GM18511 (cell line): ENCODE results near the gene UNC80.

ENCODE experiments used
- ATAC-seq: cut with Tn5 transposase; IDR thresholded peaks from one replicate; pipeline ENCODE4 v1.9.1; 2021; ENCODE audit warnings: mild to moderate bottlenecking, moderate library complexity; ENCODE audit not compliant: unreplicated experiment

UNC80 gene

GRCh38 chr2:210004881-210005280 is 233.2 kb downstream of the UNC80 start:
- ATAC-seq = no peak

GRCh38 chr2:210007895-210008294 is 236.3 kb downstream of the UNC80 start:
- no peak for ATAC-seq

DNA sequence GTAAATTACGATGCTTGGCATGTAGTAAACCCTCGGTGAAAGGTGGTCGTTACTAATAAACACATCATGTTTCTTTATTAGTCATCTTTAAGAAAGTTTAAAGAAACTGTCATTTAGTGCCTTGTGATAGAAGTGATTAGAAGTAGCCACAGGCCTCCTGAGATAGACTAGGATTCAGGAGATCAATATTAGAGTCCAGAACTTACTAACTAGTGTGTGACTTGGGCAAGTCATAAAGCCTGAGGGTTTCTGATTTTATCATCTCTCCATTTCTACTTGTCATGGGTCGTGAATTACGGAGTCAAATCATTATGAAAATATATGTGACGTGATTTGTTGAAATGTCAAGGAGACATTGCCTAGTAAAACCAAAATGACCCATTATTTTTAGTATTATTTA is 237.5 kb downstream of the UNC80 start:
- ATAC-seq = peak; percentile 40

DNA sequence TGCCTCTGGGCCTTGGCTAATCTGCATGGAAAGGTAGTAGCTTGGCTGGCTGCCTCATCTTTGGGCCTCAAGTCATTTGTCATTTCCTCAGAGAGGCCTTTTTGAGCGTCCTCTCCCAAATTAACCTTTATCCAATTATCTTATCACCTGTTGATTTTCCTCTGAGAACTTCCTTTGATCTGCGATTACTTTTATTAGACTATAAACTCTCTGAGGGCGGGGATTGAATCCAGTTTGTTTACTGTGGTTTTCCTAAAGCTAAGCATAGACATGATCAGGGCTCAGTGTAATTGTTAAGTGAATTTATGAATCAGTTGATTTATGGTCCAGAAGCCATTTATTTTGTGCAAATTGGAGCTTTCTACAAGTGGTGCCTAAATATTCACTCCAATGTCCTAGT is 238.3 kb downstream of the UNC80 start:
- ATAC-seq = no peak

- no peak for ATAC-seq
Measured at GRCh38 chr2:210020138-210020537, 248.5 kb downstream of the UNC80 start.

DNA sequence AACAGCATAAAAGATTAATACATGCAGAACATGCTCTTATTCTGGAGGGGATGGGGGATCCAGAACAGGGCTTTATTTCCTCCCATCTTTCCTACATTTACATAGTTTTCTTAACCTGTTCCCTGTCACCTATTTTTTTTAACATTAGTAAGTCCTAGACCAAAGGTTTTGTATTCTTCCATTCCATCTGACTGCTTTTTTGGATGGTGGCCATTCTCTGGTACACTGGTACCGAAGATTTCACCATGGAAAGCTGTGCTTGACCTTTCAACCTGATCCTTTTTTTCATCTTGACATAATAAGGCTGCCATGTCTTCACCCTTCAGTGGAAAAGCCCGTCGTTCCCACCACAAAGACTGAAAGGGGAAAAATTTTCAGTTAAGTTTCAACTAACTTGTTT is 251.2 kb downstream of the UNC80 start:
- no peak for ATAC-seq

DNA sequence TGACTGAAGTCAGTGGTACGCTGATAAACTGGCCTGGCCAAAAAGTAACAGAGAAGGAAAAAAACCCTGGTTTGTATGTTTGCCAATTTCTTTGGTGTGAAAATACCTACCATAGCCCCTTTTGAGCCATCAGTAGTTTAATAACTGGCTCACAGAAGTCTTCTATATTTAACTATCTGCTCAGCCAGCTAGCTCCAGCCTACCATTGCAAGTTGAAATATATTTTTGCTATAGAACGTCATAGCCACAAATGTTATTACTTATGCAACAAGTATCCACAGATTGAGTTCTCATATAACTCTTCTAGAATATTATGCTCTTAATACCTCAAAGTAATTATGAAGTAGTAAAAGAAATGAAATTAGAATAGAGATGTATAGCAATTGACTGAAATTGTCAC is 256.0 kb downstream of the UNC80 start:
- no peak for ATAC-seq

DNA sequence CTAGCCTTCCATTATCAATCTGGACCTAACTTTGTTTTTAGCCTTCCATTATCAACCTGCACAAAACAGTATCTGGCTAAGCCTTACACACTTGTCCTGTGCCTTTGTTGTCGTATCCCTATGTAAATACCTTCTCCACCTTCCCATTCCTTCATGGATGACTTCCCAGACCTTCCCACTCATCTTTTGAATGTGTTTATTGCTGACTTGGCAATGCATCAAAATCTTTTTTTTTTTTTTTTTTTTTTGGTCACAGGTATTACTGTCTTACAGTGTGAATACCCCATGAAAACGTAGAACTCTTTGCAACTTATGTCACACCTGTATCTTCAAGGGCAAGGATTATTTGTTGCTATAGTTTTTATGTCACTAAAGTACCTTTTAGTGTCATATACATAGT is 256.5 kb downstream of the UNC80 start:
- no peak for ATAC-seq

GRCh38 chr2:210034087-210034683 is 262.6 kb downstream of the UNC80 start:
- ATAC-seq = no peak

DNA sequence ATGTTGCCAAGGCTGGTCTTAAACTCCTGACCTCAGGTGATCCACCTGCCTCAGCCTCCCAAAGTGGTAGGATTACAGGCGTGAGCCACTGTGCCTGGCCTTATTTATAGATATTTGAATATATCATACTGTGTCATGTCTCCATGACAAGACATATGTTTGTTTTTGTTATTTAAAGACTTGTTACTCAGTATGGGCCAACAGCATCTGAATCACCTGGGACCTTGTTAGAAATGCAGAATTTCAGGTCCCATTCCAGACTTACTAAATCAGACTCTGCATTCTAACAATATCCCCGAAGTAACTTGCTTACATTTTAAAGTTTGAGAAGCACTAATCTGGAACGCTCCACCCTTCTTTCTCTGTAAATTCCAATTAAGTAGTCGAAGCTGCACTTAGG is 264.0 kb downstream of the UNC80 start:
- ATAC-seq = no peak

DNA sequence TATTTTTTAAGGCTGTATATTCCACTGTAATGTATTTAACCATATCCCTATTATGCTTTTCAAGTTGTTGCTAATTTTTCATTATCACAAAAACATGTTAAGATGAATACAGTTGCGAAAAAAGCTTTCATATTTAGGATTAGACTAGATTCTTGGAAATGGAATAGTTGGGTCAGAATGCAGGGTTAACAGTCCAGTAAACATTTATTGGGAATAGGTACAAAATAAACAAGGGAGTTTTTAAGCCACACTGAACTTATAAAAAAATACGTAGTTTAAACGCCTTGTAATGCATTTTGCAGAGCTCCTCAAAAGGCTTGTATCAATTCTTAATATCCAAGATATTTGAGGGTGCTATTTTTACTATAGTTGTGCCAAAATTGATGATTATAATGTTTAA is 266.4 kb downstream of the UNC80 start:
- ATAC-seq = no peak

GRCh38 chr2:210046851-210047500 is 275.3 kb downstream of the UNC80 start:
- ATAC-seq = no peak
